Upper lobe of right lung (tissue), 1 donor: ENCODE measurements around the gene ATOSA. TPM values are rescaled to one million over a fixed set of nuclear protein-coding genes. Genes with fewer than 3 reads are reported as not detected.

Source experiments
- ATAC-seq: fragments of 200-7000 bp; cut with Tn5 transposase; one replicate; pipeline ENCODE4 v1.9.1; 2020; ENCODE audit warnings: mild to moderate bottlenecking, moderate library complexity
- DNase-seq: peaks from one replicate; pipeline ENCODE4 v3.0.0-alpha.2; 2020
- H3K27ac ChIP-seq: fragments of 200-600 bp; one replicate; pipeline ENCODE4 v1.8.0; 2022
- H3K27me3 ChIP-seq: fragments of 200-600 bp; one replicate; pipeline ENCODE4 v1.8.0; 2022; ENCODE audit warnings: mild to moderate bottlenecking
- H3K36me3 ChIP-seq: fragments of 200-600 bp; one replicate; pipeline ENCODE4 v1.8.0; 2022
- H3K4me1 ChIP-seq: fragments of 200-600 bp; one replicate; pipeline ENCODE4 v1.8.0; 2022
- H3K4me3 ChIP-seq: fragments of 200-600 bp; one replicate; pipeline ENCODE4 v1.8.0; 2022; ENCODE audit warnings: mild to moderate bottlenecking
- H3K9me3 ChIP-seq: fragments of 200-600 bp; one replicate; pipeline ENCODE4 v1.8.0; 2022
- intact Hi-C: fragments of 100-400 bp; cut with DNase I; formaldehyde crosslinking; loops from one replicate; pipeline ENCODE4 v1.11.0; 2022
- total RNA-seq: library from RNA; stranded (reverse); fragmentation: NEBNext Ultra II Directional; extraction: Animal tissue kit (Norgen Biotek cat#: 25700); gene quantifications from one replicate; pipeline ENCODE4 v1.2.1, GENCODE V29; 2021
- TF ChIP-seq, protein P1 (sequence below): fragments of 200-600 bp; IDR thresholded peaks from one replicate; pipeline ENCODE4 v1.8.0; 2022; ENCODE audit warnings: antibody characterized with exemption
- donor health status: DM: no; HTN: yes; CAD: no; lungs with severe emphysema.

The ATOSA gene
- total RNA-seq, 1 donor from 2014 or later = 42.5 TPM

DNA sequence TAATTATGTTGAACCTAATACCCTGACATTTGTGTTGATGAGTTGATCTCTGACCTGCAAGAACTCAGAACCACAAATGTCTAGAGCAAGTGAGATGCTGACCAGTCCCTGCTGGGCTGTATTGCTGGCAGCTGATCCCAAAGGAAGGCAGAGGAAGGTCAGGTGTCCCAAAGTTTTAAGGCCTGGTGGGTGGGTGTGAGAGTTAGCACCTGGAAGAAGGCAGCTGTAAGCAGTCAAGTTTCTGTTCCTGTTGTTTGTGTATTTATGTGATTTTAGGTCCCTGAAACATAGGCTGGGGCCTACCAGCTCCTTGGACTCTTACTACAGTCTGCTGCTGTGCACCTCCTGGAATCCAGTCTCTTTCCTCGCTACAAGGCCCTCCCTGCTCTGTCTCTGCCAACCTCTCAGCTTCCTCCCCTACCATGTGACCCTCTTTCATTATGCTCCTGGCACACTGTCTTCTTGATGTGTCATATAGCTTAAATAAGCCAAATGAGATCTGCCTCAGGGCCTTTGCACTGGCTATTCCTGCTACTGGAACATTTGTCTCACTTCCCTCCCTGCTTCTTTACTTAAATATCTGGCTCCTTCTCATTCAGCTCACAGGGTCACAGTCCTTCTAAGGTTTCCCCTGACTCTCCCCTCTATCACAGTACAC, 31.0 kb upstream of the ATOSA start:
- Histone ChIP-seq H3K4me1 (no peaks in the 10 kb centered on the region), H3K36me3 (no peaks in the 10 kb centered on the region), H3K4me3 (no peak overlapping the region), H3K27ac (no peak overlapping the region), H3K9me3 (no peaks in the 10 kb centered on the region), H3K27me3 (no peaks in the 10 kb centered on the region)
- TF ChIP-seq, protein P1, sequence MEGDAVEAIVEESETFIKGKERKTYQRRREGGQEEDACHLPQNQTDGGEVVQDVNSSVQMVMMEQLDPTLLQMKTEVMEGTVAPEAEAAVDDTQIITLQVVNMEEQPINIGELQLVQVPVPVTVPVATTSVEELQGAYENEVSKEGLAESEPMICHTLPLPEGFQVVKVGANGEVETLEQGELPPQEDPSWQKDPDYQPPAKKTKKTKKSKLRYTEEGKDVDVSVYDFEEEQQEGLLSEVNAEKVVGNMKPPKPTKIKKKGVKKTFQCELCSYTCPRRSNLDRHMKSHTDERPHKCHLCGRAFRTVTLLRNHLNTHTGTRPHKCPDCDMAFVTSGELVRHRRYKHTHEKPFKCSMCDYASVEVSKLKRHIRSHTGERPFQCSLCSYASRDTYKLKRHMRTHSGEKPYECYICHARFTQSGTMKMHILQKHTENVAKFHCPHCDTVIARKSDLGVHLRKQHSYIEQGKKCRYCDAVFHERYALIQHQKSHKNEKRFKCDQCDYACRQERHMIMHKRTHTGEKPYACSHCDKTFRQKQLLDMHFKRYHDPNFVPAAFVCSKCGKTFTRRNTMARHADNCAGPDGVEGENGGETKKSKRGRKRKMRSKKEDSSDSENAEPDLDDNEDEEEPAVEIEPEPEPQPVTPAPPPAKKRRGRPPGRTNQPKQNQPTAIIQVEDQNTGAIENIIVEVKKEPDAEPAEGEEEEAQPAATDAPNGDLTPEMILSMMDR = no peak
- DNase-seq (no peak), ATAC-seq (peak; percentile 19)
- intact Hi-C loops = no loop called here

DNA sequence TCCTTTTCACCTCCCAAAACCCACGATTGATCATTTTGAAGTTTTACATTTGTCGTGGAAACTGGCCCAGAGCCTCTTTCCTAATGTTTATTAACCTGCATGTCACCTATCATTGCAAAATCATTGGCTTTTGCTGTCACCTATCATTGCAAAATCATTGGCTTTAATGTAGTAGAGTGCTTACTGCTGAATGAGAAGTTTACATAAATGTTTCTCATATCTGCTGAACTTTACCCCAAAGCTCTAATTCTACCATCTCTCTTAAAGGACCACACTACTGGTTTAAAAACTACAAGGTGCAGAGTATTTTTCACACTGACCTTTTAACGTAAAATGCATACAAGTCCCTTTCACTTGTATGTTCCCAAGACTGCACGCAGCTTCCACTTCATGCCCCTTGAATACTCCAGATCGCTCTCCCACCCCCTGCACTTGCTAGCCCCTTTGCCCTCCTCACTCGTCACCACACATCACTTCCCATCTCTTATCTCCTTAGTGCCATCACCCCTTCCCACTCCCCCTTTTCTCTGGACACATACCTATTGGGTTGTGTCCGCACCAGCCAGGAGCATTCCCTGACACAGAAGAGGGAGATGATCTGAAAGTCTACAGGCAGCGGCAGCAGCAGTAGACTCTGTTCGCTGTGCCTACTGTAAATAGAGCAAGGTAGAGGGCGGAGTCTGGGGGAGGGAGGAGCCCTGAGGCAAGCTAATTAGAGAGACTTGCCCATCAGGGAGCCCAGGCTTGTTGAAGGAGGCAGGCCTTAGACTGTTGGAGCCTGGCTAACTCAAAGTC, 30.2 kb upstream of the ATOSA start:
- DNase-seq = no peak
- no peak overlapping the region for H3K4me3 ChIP-seq
- peak; percentile 76 for ATAC-seq
- no peak overlapping the region for H3K27ac ChIP-seq
- TF ChIP-seq, protein P1 = no peak
- H3K4me1 ChIP-seq = no peaks in the 10 kb centered on the region
- no peaks in the 10 kb centered on the region for H3K27me3 ChIP-seq
- intact Hi-C loops = no loop called here
- H3K36me3 ChIP-seq = no peaks in the 10 kb centered on the region
- H3K9me3 ChIP-seq = no peaks in the 10 kb centered on the region

DNA sequence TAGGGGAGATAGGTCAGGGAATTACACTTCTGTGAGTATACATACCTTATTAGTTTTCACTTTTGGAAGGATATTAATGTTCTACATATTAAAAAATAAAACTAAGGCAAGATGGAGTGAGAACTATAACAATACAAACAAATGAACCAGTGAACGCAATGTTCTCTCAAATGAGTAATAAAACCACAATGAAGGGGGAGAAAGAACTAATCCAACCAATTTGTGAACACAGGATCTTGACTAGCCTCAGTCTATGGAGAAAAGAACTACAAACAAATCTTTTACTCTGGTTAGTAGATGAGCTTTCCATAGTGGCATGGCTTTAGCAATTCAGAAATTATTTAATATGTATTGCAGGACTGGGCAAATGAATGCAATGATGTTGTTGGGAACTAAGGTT, 26.9 kb upstream of the ATOSA start:
- DNase-seq (no peak), ATAC-seq (no peak)
- TF ChIP-seq, protein P1 = no peak
- no peak overlapping the region for H3K4me3 ChIP-seq
- no peaks in the 10 kb centered on the region for H3K9me3 ChIP-seq
- no peaks in the 10 kb centered on the region for H3K4me1 ChIP-seq
- peaks cover 2% of the 10 kb centered on the region for H3K27me3 ChIP-seq
- no peaks in the 10 kb centered on the region for H3K36me3 ChIP-seq
- intact Hi-C loops = no loop called here
- no peak overlapping the region for H3K27ac ChIP-seq

DNA sequence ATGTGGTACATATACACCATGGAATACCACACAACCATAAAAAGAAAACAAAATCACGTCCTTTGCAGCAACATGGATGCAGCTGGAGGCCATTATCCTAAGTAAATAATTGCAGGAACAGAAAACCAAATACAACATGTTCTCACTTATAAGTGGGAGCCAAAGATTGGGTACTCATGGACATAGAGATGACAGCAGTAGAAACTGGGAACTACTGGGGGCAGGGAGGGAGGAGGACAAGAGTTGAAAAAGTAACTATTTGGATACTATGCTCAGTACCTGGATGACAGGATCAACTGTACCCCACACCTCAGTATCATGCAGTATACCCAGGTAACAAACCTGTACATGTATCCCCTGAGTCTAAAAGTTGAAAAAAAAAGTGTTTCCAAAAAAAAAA, 23.2 kb upstream of the ATOSA start:
- Histone ChIP-seq H3K4me1 (no peaks in the 10 kb centered on the region), H3K4me3 (no peak overlapping the region), H3K36me3 (no peaks in the 10 kb centered on the region), H3K27me3 (peaks cover 4% of the 10 kb centered on the region), H3K27ac (no peak overlapping the region), H3K9me3 (no peaks in the 10 kb centered on the region)
- intact Hi-C loops = no loop called here
- no peak for DNase-seq
- ATAC-seq = no peak
- TF ChIP-seq, protein P1 = no peak

DNA sequence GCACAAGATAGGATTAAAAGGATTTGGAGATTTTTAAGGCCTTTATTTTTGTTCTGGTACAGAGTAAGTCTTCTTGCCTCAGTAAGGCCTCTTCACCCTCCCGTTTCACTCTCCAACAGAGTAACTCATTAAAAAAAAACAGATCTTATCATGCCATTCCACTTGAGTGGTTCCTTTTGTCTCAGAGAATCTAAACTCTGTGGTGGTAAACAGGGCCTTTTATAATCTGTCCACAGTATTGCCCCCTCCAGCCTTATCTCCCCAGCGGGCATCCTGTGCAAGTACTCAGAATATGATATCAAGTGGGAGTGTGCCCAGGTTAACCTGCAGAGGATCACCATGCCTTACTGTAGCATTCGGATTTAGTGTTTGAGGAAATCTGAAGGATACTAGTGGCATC, 20.3 kb upstream of the ATOSA start:
- intact Hi-C loops = no loop called here
- TF ChIP-seq, protein P1 = no peak
- Histone ChIP-seq H3K4me1 (no peaks in the 10 kb centered on the region), H3K36me3 (no peaks in the 10 kb centered on the region), H3K27ac (no peak overlapping the region), H3K27me3 (peaks cover 4% of the 10 kb centered on the region), H3K9me3 (no peaks in the 10 kb centered on the region), H3K4me3 (no peak overlapping the region)
- DNase-seq (no peak), ATAC-seq (no peak)
